ENCODE measurements around the gene SEMA3G.

Gene SEMA3G

GRCh38 chr3:52422669-52423068 is 22.2 kb downstream of the SEMA3G start:
- DNase-seq (ENCODE audit: low read depth) = no peak
- H3K4me3 ChIP-seq (ENCODE audit: low read depth, low read length) = no peak overlapping the region
- no peak for TF ChIP-seq CTCF (conservative IDR thresholded peaks at IDR 0.05; ENCODE audit: low read depth, low read length)

- H3K4me3 ChIP-seq (ENCODE audit: low read depth, low read length) = no peak overlapping the region
- no peak for TF ChIP-seq CTCF (conservative IDR thresholded peaks at IDR 0.05; ENCODE audit: low read depth, low read length)
- DNase-seq (ENCODE audit: low read depth) = no peak
Measured at GRCh38 chr3:52420388-52420787, 24.5 kb downstream of the SEMA3G start.

- H3K4me3 ChIP-seq (ENCODE audit: low read depth, low read length) = no peak overlapping the region
- DNase-seq (ENCODE audit: low read depth) = no peak
- no peak for TF ChIP-seq CTCF (conservative IDR thresholded peaks at IDR 0.05; ENCODE audit: low read depth, low read length)
Measured at GRCh38 chr3:52415800-52416199, 29.1 kb downstream of the SEMA3G start.

GRCh38 chr3:52408466-52408865 is 36.4 kb downstream of the SEMA3G start:
- TF ChIP-seq CTCF (conservative IDR thresholded peaks at IDR 0.05; ENCODE audit: low read depth, low read length) = no peak
- no peak overlapping the region for H3K4me3 ChIP-seq (ENCODE audit: low read depth, low read length)
- DNase-seq (ENCODE audit: low read depth) = no peak

DNA sequence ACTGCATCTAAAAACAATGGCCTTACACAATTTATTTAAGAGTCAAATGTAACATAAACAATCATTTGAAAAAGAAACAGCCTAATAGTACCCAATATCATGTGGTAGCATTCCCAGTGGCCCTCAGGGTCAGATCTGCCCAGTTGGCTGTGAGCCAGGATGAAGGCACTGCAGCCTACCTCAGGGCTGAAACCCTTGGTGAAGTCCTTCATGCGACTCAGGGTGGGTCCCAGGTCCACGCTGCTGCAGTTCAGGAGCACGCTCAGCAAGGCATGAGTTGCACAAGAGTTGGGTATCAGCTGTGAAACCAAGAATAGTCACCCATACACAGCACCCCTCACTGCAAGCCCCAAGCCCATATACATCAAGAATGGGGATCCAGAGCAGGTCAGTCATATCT is 37.1 kb downstream of the SEMA3G start:
- no peak for DNase-seq (ENCODE audit: low read depth)
- no peak for TF ChIP-seq CTCF (conservative IDR thresholded peaks at IDR 0.05; ENCODE audit: low read depth, low read length)
- no peak overlapping the region for H3K4me3 ChIP-seq (ENCODE audit: low read depth, low read length)

DNA sequence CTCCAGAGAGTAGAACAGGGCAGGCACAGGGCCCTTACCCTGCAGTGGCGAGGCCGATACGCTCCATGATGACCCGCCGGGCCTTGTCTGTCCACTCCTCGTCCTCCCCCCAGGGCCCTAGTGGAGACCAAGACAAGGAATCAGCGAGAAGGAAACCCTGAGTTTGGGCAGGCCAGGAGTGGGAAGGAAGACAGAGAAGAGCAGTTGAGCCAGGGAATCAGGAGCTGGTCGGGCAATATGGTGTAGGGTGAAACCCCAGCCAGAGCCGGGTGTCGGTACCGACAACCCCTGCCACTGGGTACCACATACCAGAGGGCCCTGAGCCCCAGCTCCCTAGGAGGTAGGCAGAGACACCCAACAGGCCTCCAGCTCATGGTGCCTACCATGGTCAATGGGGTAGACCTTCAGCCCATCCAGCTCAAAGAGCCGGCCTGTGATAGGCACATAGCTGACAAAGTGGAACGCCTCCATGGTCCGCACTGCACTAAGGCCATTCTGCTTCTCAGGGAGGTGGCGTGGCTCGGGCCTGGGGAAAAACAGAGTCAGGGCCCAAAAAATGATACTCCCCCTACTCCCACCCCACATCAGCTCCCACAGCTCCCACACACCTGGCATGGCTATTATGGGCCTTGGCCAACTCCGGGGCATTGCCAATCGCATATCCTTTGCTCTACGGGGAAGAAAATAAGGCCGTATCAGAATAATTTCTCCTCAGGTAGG is 38.0 kb downstream of the SEMA3G start:
- H3K4me3 ChIP-seq (ENCODE audit: low read depth, low read length) = no peak overlapping the region
- TF ChIP-seq CTCF (conservative IDR thresholded peaks at IDR 0.05; ENCODE audit: low read depth, low read length) = no peak
- no peak for DNase-seq (ENCODE audit: low read depth)

- TF ChIP-seq CTCF (conservative IDR thresholded peaks at IDR 0.05; ENCODE audit: low read depth, low read length) = no peak
- H3K4me3 ChIP-seq (ENCODE audit: low read depth, low read length) = no peak overlapping the region
- DNase-seq (ENCODE audit: low read depth) = no peak
Measured at GRCh38 chr3:52406231-52406661, 38.7 kb downstream of the SEMA3G start.
